ENCODE measurements around the gene ARHGAP4.

The ARHGAP4 gene

DNA sequence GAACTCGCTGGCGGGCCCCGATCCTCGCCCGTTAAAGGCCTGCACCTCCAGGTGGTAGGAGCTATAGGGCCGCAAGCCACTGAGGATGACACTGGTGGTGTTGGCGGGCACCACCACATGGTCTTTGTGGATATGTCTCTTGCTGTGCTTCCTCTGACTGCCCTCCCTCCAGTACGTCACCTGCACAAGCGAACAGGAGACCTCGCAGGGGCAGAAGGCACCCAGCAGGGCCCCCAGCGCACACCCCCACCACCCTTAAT lies 60.8 kb downstream of the ARHGAP4 start:
- in situ Hi-C loops (cut with HindIII; ENCODE audit: low pct_unique_long_range_greater_than_20kb, low sequenced_read_pairs), result no loop called here
- TF ChIP-seq JUND (IDR thresholded peaks at IDR 0.05; ENCODE audit: low read depth), result no peak
- no peak for DNase-seq (ENCODE audit: low read depth in 1 of 2, low spot score in 1 of 2)

DNA sequence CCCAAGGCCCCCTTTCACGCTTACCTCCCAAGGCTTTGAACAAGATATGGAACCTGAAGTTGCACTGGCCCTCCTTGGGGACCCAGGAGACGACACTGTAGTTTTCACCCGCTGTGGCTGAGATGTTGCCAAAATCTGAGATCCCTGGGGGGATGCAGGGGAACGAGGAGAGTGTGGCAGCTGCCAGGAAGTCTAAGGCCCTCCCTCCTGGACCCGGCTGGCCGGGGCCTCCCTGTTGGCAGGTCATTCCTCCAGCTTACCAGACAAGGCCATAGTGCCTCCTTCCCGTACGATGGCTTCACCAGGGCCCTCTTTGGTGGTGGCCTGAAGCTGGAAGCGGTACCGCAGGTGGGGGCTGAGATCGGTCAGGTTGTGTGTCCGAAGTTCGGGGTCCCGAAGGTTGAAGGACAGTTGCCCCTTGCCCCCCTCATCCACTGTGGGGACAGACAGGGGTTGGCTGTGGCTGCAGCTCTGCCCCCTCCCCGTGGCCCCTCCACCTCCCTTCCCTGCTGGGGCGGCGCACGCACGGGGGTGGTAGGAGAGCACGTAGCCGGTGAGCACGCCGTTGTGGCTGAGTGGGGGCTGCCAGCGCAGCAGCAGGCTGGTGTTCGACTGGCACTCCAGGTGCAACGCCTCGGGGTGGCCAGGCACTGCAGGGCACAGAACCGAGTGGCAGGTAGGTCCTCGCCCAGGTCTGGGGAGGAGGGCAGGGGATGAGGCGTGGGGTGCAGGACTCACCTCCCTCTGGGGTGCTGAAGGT lies 61.3 kb downstream of the ARHGAP4 start:
- no peak for TF ChIP-seq JUND (IDR thresholded peaks at IDR 0.05; ENCODE audit: low read depth)
- in situ Hi-C loops (cut with HindIII; ENCODE audit: low pct_unique_long_range_greater_than_20kb, low sequenced_read_pairs), result no loop called here
- DNase-seq (ENCODE audit: low read depth in 1 of 2, low spot score in 1 of 2), result no peak

DNA sequence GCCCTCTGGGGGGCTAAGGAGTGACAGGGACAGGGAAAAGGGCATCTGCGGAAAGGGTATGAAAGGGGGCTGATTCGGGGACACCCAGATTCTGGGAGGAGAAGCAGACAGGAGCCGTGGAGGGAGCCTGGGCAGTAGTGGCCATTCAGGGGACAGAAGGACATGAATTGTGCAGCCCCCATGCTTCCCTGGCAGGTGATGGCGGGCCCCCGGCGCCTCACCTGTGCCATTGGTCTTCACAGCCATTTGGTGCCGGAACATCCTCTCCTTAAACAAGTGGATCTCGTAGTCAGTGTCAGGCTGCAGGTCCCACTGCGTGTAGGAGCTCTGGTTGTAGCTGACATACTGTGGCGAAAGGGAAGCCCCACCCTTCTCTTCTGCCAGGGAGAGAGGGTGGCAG lies 62.0 kb downstream of the ARHGAP4 start:
- in situ Hi-C loops (cut with HindIII; ENCODE audit: low pct_unique_long_range_greater_than_20kb, low sequenced_read_pairs), result no loop called here
- no peak for DNase-seq (ENCODE audit: low read depth in 1 of 2, low spot score in 1 of 2)
- no peak for TF ChIP-seq JUND (IDR thresholded peaks at IDR 0.05; ENCODE audit: low read depth)

DNA sequence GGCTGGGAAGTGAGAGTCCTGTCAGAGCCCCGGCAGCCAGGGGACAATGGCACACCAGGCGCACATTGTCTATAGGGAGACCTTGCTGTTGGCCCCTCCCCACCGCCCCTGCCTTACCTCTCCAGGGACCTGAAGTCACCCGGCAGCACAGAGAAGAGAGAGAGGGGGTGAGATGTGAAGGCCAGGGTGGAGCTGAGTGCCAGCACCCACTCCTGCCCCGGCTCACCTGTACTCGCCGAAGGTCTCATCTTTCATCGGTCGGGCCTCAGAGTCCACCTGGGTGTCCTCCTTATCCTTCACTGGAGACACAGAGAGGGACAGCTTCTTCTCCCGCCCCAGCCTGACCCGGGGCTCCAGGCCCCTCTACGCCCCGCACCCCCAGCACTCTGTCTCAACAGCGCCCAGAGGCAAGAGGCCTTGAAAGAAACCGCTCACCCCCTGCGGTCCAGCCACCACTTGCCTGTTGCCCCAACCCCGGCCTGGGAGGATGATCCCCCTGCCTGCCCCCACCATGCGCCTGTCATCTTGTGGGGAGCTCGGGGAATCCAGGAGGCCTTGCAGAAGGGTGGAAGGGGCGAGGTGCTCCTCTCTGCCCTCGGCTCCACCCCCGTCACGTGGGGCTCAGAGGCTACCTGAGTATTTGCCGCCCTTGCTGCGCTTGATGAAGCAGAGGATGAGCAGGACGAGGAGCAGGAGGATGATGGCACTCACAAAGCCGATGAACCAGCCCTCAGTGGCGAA lies 62.6 kb downstream of the ARHGAP4 start:
- no peak for TF ChIP-seq JUND (IDR thresholded peaks at IDR 0.05; ENCODE audit: low read depth)
- in situ Hi-C loops (cut with HindIII; ENCODE audit: low pct_unique_long_range_greater_than_20kb, low sequenced_read_pairs), result no loop called here
- DNase-seq (ENCODE audit: low read depth in 1 of 2, low spot score in 1 of 2), result no peak

DNA sequence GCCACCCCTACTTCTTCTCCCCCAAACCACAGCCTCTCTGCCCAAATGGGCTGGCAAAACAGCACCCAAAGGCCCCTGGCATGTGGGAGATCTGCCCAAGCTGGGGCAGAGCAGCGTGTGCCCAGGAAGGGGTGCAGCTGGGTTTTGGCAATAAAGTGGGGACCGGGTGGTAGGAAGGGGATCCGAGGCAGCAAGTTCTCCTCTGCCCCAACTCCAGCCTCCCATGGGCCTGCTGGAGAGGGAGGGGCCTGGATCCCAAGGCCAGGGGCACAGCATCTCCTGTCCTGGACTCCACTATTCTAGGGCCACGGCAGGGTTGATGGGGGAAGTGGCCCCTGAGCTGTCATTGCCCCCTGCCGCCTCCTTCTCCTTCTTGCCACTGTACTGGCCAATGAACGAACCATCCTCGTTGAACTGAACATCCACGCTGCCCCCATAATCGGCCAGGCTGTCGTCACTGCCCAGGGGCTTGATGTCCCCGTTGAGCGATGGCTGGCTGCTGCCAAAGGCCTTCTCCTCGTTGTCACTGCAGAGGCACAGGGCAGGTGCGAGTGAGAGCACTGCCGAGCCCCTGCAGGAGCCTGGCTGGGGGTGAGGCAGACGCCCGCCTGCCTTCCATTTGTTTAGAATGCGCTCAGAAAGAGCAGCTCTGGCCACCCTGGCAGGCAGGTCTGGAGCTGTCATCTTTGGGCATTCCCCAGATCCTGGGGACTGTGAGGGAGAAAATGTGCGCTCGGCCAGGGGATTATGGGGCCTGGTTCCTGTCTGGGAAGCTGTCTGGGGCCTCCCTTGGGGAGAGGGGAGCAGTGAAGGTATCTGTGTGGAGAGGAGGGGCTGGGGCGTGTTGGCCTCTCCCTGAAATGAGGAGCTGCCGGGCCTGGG lies 63.5 kb downstream of the ARHGAP4 start:
- DNase-seq (ENCODE audit: low read depth in 1 of 2, low spot score in 1 of 2), result no peak
- in situ Hi-C loops (cut with HindIII; ENCODE audit: low pct_unique_long_range_greater_than_20kb, low sequenced_read_pairs), result no loop called here
- no peak for TF ChIP-seq JUND (IDR thresholded peaks at IDR 0.05; ENCODE audit: low read depth)

DNA sequence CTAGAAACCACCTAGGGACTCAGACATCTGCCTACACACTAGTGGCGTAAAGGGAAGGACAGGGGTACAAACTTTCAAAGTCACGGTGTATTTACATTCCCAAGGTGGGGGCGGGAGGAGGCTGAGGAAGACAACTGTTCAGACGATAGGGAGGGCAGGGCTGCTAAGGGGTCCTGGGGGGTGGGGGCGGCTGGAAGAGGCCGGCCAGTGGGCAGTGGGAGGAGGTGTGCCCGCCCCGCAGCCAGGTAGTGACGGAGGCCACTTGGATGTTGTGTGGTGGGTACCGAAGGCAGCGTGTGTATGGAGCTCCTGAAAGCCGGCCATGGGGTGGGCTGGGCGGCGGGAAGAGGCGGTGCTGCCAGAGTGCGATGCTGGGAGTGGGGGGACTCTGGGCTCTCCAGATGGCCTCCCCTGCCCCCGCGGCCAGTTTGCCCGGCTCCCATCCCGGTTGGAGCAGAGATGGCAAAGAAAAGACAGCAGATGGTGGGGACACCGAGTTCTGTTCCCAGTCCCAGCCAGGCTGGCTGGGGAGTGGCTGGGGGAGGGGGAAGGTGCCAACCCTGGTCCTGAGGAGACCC lies 64.2 kb downstream of the ARHGAP4 start:
- TF ChIP-seq JUND (IDR thresholded peaks at IDR 0.05; ENCODE audit: low read depth), result no peak
- in situ Hi-C loops (cut with HindIII; ENCODE audit: low pct_unique_long_range_greater_than_20kb, low sequenced_read_pairs), result no loop called here
- no peak for DNase-seq (ENCODE audit: low read depth in 1 of 2, low spot score in 1 of 2)

DNA sequence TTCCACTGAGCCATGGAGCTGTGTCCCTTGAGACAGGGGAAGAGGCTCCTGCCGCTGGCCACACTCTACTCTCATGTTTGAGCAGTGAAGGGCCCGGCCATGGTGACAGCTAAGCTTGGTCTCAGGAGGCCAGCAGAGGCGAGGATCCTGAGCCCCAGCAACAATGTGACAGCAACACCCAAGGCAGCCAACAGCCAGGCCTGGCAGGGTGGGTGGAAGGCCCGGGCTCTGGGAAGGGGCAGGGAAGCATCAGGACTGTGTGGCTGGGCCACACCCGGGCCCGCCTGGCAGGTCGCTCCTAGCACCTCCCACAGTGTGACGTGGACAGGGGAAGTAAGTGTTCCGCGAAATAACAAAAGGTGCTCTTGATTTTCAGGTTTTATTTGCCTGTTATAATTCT lies 64.9 kb downstream of the ARHGAP4 start:
- no peak for TF ChIP-seq JUND (IDR thresholded peaks at IDR 0.05; ENCODE audit: low read depth)

More for the DNA sequence above, 64.9 kb downstream of the ARHGAP4 start:
- in situ Hi-C loops (cut with HindIII; ENCODE audit: low pct_unique_long_range_greater_than_20kb, low sequenced_read_pairs), result no loop called here
- DNase-seq (ENCODE audit: low read depth in 1 of 2, low spot score in 1 of 2), result no peak
